ENCODE data around the gene HECW1.

HECW1 gene

GRCh38 chr7:43296306-43296705 is 183.9 kb downstream of the HECW1 start:
- no peak overlapping the region for H3K4me2 ChIP-seq (ENCODE audit: low read depth, low read length, poor library complexity, severe bottlenecking)
- no peaks in the 10 kb centered on the region for H3K4me1 ChIP-seq (ENCODE audit: insufficient read depth, low read length, poor library complexity, severe bottlenecking)
- no peaks in the 10 kb centered on the region for H3K9me3 ChIP-seq (ENCODE audit: insufficient read depth, low read depth, low read length)
- no peaks in the 10 kb centered on the region for H4K20me1 ChIP-seq (ENCODE audit: insufficient read depth, low read length, poor library complexity, severe bottlenecking)
- H3K27me3 ChIP-seq (ENCODE audit: insufficient read depth, low read length, poor library complexity, severe bottlenecking): no peaks in the 10 kb centered on the region
- no peaks in the 10 kb centered on the region for H3K9me2 ChIP-seq (replicated peaks; ENCODE audit: low read depth, low read length)
- no peak overlapping the region for H2AFZ ChIP-seq (ENCODE audit: low read length)
- H3K79me2 ChIP-seq (ENCODE audit: insufficient read depth, low read length): no peaks in the 10 kb centered on the region
- no peak overlapping the region for H3K4me3 ChIP-seq (ENCODE audit: low read length, poor library complexity, severe bottlenecking)
- no peaks in the 10 kb centered on the region for H3F3A ChIP-seq (ENCODE audit: low read depth)
- no peak for TF ChIP-seq EZH2phosphoT487 (IDR thresholded peaks at IDR 0.05; ENCODE audit: borderline replicate concordance)
- TF ChIP-seq, protein P1, sequence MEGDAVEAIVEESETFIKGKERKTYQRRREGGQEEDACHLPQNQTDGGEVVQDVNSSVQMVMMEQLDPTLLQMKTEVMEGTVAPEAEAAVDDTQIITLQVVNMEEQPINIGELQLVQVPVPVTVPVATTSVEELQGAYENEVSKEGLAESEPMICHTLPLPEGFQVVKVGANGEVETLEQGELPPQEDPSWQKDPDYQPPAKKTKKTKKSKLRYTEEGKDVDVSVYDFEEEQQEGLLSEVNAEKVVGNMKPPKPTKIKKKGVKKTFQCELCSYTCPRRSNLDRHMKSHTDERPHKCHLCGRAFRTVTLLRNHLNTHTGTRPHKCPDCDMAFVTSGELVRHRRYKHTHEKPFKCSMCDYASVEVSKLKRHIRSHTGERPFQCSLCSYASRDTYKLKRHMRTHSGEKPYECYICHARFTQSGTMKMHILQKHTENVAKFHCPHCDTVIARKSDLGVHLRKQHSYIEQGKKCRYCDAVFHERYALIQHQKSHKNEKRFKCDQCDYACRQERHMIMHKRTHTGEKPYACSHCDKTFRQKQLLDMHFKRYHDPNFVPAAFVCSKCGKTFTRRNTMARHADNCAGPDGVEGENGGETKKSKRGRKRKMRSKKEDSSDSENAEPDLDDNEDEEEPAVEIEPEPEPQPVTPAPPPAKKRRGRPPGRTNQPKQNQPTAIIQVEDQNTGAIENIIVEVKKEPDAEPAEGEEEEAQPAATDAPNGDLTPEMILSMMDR (conservative IDR thresholded peaks at IDR 0.05; ENCODE audit: low read length): peak; percentile 19; the same call in 1 of the 2 replicates
- no peaks in the 10 kb centered on the region for H3K36me3 ChIP-seq (ENCODE audit: insufficient read depth, low read length)
- no peak overlapping the region for H3K9ac ChIP-seq (ENCODE audit: low read depth, low read length, poor library complexity, severe bottlenecking)

- no peaks in the 10 kb centered on the region for H4K20me1 ChIP-seq (ENCODE audit: insufficient read depth, low read length, poor library complexity, severe bottlenecking)
- H2AFZ ChIP-seq (ENCODE audit: low read length): no peak overlapping the region
- no peaks in the 10 kb centered on the region for H3K79me2 ChIP-seq (ENCODE audit: insufficient read depth, low read length)
- H3K27me3 ChIP-seq (ENCODE audit: insufficient read depth, low read length, poor library complexity, severe bottlenecking): no peaks in the 10 kb centered on the region
- H3K36me3 ChIP-seq (ENCODE audit: insufficient read depth, low read length): no peaks in the 10 kb centered on the region
- TF ChIP-seq, protein P1 (conservative IDR thresholded peaks at IDR 0.05; ENCODE audit: low read length): no peak
- no peak for TF ChIP-seq EZH2phosphoT487 (IDR thresholded peaks at IDR 0.05; ENCODE audit: borderline replicate concordance)
- no peak overlapping the region for H3K4me2 ChIP-seq (ENCODE audit: low read depth, low read length, poor library complexity, severe bottlenecking)
- no peaks in the 10 kb centered on the region for H3K9me3 ChIP-seq (ENCODE audit: insufficient read depth, low read depth, low read length)
- no peaks in the 10 kb centered on the region for H3F3A ChIP-seq (ENCODE audit: low read depth)
- H3K9me2 ChIP-seq (replicated peaks; ENCODE audit: low read depth, low read length): no peaks in the 10 kb centered on the region
- no peaks in the 10 kb centered on the region for H3K4me1 ChIP-seq (ENCODE audit: insufficient read depth, low read length, poor library complexity, severe bottlenecking)
- H3K9ac ChIP-seq (ENCODE audit: low read depth, low read length, poor library complexity, severe bottlenecking): no peak overlapping the region
- no peak overlapping the region for H3K4me3 ChIP-seq (ENCODE audit: low read length, poor library complexity, severe bottlenecking)
These were observed 186.2 kb downstream of the HECW1 start for GRCh38 chr7:43298617-43299016.

- no peaks in the 10 kb centered on the region for H3F3A ChIP-seq (ENCODE audit: low read depth)
- H2AFZ ChIP-seq (ENCODE audit: low read length): no peak overlapping the region
- H3K9me3 ChIP-seq (ENCODE audit: insufficient read depth, low read depth, low read length): no peaks in the 10 kb centered on the region
- H3K4me3 ChIP-seq (ENCODE audit: low read length, poor library complexity, severe bottlenecking): no peak overlapping the region
- no peaks in the 10 kb centered on the region for H4K20me1 ChIP-seq (ENCODE audit: insufficient read depth, low read length, poor library complexity, severe bottlenecking)
- peaks cover under 1% of the 10 kb centered on the region for H3K4me1 ChIP-seq (ENCODE audit: insufficient read depth, low read length, poor library complexity, severe bottlenecking)
- TF ChIP-seq EZH2phosphoT487 (IDR thresholded peaks at IDR 0.05; ENCODE audit: borderline replicate concordance): no peak
- no peaks in the 10 kb centered on the region for H3K27me3 ChIP-seq (ENCODE audit: insufficient read depth, low read length, poor library complexity, severe bottlenecking)
- H3K79me2 ChIP-seq (ENCODE audit: insufficient read depth, low read length): no peaks in the 10 kb centered on the region
- H3K36me3 ChIP-seq (ENCODE audit: insufficient read depth, low read length): no peaks in the 10 kb centered on the region
- no peak overlapping the region for H3K4me2 ChIP-seq (ENCODE audit: low read depth, low read length, poor library complexity, severe bottlenecking)
- H3K9ac ChIP-seq (ENCODE audit: low read depth, low read length, poor library complexity, severe bottlenecking): no peak overlapping the region
- H3K9me2 ChIP-seq (replicated peaks; ENCODE audit: low read depth, low read length): no peaks in the 10 kb centered on the region
These were observed 187.7 kb downstream of the HECW1 start for GRCh38 chr7:43300121-43300520.

GRCh38 chr7:43302211-43302711 is 189.8 kb downstream of the HECW1 start:
- Histone ChIP-seq H3F3A (ENCODE audit: low read depth) (no peaks in the 10 kb centered on the region), H3K27me3 (ENCODE audit: insufficient read depth, low read length, poor library complexity, severe bottlenecking) (no peaks in the 10 kb centered on the region), H3K4me2 (ENCODE audit: low read depth, low read length, poor library complexity, severe bottlenecking) (no peak overlapping the region), H3K9me2 (replicated peaks; ENCODE audit: low read depth, low read length) (no peaks in the 10 kb centered on the region), H2AFZ (ENCODE audit: low read length) (no peak overlapping the region), H3K9ac (ENCODE audit: low read depth, low read length, poor library complexity, severe bottlenecking) (no peak overlapping the region), H3K79me2 (ENCODE audit: insufficient read depth, low read length) (no peaks in the 10 kb centered on the region), H3K36me3 (ENCODE audit: insufficient read depth, low read length) (no peaks in the 10 kb centered on the region), H4K20me1 (ENCODE audit: insufficient read depth, low read length, poor library complexity, severe bottlenecking) (no peaks in the 10 kb centered on the region), H3K9me3 (ENCODE audit: insufficient read depth, low read depth, low read length) (no peaks in the 10 kb centered on the region), H3K4me3 (ENCODE audit: low read length, poor library complexity, severe bottlenecking) (no peak overlapping the region), H3K4me1 (ENCODE audit: insufficient read depth, low read length, poor library complexity, severe bottlenecking) (peaks cover 3% of the 10 kb centered on the region)
- TF ChIP-seq, protein P1 (conservative IDR thresholded peaks at IDR 0.05; ENCODE audit: low read length): no peak
- no peak for TF ChIP-seq EZH2phosphoT487 (IDR thresholded peaks at IDR 0.05; ENCODE audit: borderline replicate concordance)
